GM12878 (cell line): ENCODE data around the gene RTL9. TPM values are rescaled to one million over a fixed set of nuclear protein-coding genes. Genes with fewer than 3 reads are reported as not detected.

ENCODE experiments used
- ATF7 ChIP-seq: fragments of 450-650 bp; IDR thresholded peaks from 2 replicates; pipeline ENCODE4 v1.6.1; 2016; ENCODE audit warnings: low read depth, mild to moderate bottlenecking
- BHLHE40 ChIP-seq, 2 experiments: fragments of 450-650 bp in 1 of 2; IDR thresholded peaks; 2 replicates each; pipeline ENCODE4 v1.6.1; 2011 to 2017; ENCODE audit warnings: low read depth in 2 of 2, borderline replicate concordance in 1 of 2, improper control_type of control experiment in 1 of 2, low read length in 1 of 2, mild to moderate bottlenecking in 1 of 2
- DPF2 ChIP-seq: fragments of 450-650 bp; IDR thresholded peaks from 2 replicates; pipeline ENCODE4 v1.6.1; 2017; ENCODE audit warnings: mild to moderate bottlenecking
- EP300 ChIP-seq, 2 experiments: fragments of 150-350 bp in 1 of 2; IDR thresholded peaks; 2 replicates each; pipeline ENCODE4 v1.6.1; 2011 to 2012; ENCODE audit warnings: low read depth in 2 of 2, low read length in 2 of 2, borderline replicate concordance in 1 of 2, improper control_type of control experiment in 1 of 2, inconsistent platforms in 1 of 2; ENCODE audit not compliant: control insufficient read depth in 1 of 2
- HDAC6 ChIP-seq: fragments of 200-600 bp; sonication (generic); IDR thresholded peaks from one replicate; pipeline ENCODE4 v1.8.0; 2017; ENCODE audit warnings: antibody characterized with exemption; ENCODE audit not compliant: unreplicated experiment
- JUND ChIP-seq: IDR thresholded peaks from 2 replicates; pipeline ENCODE4 v1.6.1; 2012; ENCODE audit warnings: low read depth, mild to moderate bottlenecking, low read length, improper control_type of control experiment, moderate library complexity
- MTA2 ChIP-seq: fragments of 450-650 bp; IDR thresholded peaks from 2 replicates; pipeline ENCODE4 v1.6.1; 2016; ENCODE audit warnings: low read depth, mild to moderate bottlenecking, moderate library complexity
- NBN ChIP-seq: fragments of 450-650 bp; IDR thresholded peaks from 2 replicates; pipeline ENCODE4 v1.6.1; 2016
- NR2C1 ChIP-seq: fragments of 450-650 bp; IDR thresholded peaks from 2 replicates; pipeline ENCODE4 v1.6.1; 2017; ENCODE audit warnings: antibody characterized with exemption, mild to moderate bottlenecking, moderate library complexity
- POU2F2 ChIP-seq: IDR thresholded peaks from 3 replicates; pipeline ENCODE4 v1.6.1; 2011; ENCODE audit warnings: low read depth, mild to moderate bottlenecking, low read length, borderline replicate concordance
- RFX5 ChIP-seq: IDR thresholded peaks from 2 replicates; pipeline ENCODE4 v1.6.1; 2011; ENCODE audit warnings: low read depth, low read length, improper control_type of control experiment
- SIN3A ChIP-seq: IDR thresholded peaks from 2 replicates; pipeline ENCODE4 v1.6.1; 2012; ENCODE audit warnings: low read depth, low read length, improper control_type of control experiment
- SIX5 ChIP-seq: IDR thresholded peaks from 2 replicates; pipeline ENCODE4 v1.6.1; 2011; ENCODE audit warnings: mild to moderate bottlenecking, low read depth, low read length, moderate library complexity; ENCODE audit not compliant: severe bottlenecking
- SMAD1 ChIP-seq: fragments of 450-650 bp; IDR thresholded peaks from 2 replicates; pipeline ENCODE4 v1.6.1; 2018; ENCODE audit warnings: mild to moderate bottlenecking, low read depth; ENCODE audit not compliant: partially characterized antibody
- SUPT20H ChIP-seq: IDR thresholded peaks from 2 replicates; pipeline ENCODE4 v1.6.1; 2011; ENCODE audit warnings: low read depth, mild to moderate bottlenecking, low read length, moderate library complexity, borderline replicate concordance; ENCODE audit not compliant: control insufficient read depth
- YY1 ChIP-seq: IDR thresholded peaks from 2 replicates; pipeline ENCODE4 v1.6.1; 2011; ENCODE audit warnings: low read depth, mild to moderate bottlenecking, low read length
- ZBED1 ChIP-seq: IDR thresholded peaks from 2 replicates; pipeline ENCODE4 v1.6.1; 2016; ENCODE audit warnings: borderline replicate concordance
- ZNF274 ChIP-seq: IDR thresholded peaks from one replicate; pipeline ENCODE4 v1.8.0; 2011; ENCODE audit not compliant: insufficient read length, insufficient read depth
- polyA plus RNA-seq, 11 experiments: library from polyadenylated mRNA; depleted of rRNA in 4 of 11; unstranded in 6 of 11; stranded (reverse) in 5 of 11; fragments of >200 nt; fragmentation: Nextera tagmentation in 4 of 11; fragmentation: Illumina TruSeq in 1 of 11; extraction: Ambion mirVana in 4 of 11; extraction: Trizol in 1 of 11; gene quantifications; 1 replicate in 1 of 11; 2 replicates in 10 of 11; pipeline versions ENCODE4 v1.2.1 to v1.2.3, GENCODE V29; 2011 to 2016; ENCODE audit warnings: inconsistent platforms in 2 of 11, missing spikeins in 2 of 11, low read depth in 1 of 11
- total RNA-seq, 4 experiments: library from RNA; depleted of rRNA in 3 of 4; stranded (reverse); fragments of >200 nt in 3 of 4; fragmentation: Illumina TruSeq in 1 of 4; extraction: Trizol in 1 of 4; gene quantifications; 2 replicates each; pipeline versions ENCODE4 v1.2.1 to v1.2.3, GENCODE V29; 2013 to 2021
- TF ChIP-seq, protein P1 (sequence below): fragments of 450-650 bp; IDR thresholded peaks from 2 replicates; pipeline ENCODE4 v1.6.1; 2017; ENCODE audit warnings: borderline replicate concordance
- TF ChIP-seq, protein P2 (sequence below): IDR thresholded peaks from 2 replicates; pipeline ENCODE4 v1.6.1; 2012; ENCODE audit warnings: low read length, inconsistent platforms
- TF ChIP-seq, protein P3 (sequence below): IDR thresholded peaks from 2 replicates; pipeline ENCODE4 v1.6.1; 2012; ENCODE audit warnings: low read depth, low read length, improper control_type of control experiment
- TF ChIP-seq, protein P4 (sequence below): fragments of 450-650 bp; IDR thresholded peaks from 2 replicates; pipeline ENCODE4 v1.6.1; 2016; ENCODE audit warnings: mild to moderate bottlenecking
- TF ChIP-seq, protein P5 (sequence below): fragments of 450-650 bp; IDR thresholded peaks from 2 replicates; pipeline ENCODE4 v1.6.1; 2018; ENCODE audit warnings: mild to moderate bottlenecking, low read depth, moderate library complexity; ENCODE audit not compliant: partially characterized antibody

Gene RTL9
- total and polyA plus RNA-seq, 10 of the 15 experiments (the other 5 are each of a cell fraction or from before 2014, with no cell fraction given), result 0.05 to 1.2 (median 0.17) TPM

DNA sequence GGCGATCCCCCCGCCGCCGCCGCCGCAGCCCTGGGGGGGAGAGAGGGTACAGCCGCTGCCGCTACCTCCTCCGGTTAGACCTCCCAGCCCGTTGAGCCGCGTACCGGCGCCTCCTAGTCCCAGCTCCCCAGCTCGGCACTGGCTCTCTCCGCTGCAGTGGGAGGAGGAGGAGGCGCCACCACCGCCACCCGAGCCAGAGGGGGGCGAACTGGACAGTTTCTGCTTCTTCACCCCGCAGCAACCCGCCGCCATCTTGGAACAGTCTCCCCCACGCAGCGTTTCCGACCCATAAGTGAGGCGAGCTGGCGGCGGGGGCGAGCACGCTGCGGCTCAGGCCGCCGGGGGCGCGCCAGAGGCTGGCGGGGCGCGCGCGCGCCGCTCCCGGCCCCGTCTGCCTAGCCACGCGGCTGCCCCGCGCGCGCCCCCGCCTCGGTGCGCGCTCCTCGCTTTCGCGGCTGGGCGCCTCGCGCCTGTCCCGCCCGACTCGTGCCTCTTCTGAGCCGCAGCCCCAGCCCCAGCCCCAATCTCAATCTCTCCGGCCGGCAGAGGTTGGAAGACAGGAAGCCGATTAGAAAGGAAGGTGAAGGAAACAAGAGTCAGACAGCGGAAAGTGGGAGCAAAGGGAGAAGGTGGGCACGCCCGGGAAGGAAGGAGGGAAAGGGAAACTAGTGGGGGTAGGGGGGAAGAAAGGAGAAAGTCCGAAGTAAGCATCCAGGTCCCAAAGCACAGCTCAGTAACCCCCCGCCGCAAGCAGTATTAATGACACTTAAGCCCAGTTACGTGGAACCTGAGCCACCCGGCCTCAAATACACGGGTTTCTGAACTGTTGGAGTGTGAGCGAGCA lies 40.6 kb upstream of the RTL9 start, which contains the start of gene AMMECR1 (continued):
- TF ChIP-seq, protein P1, sequence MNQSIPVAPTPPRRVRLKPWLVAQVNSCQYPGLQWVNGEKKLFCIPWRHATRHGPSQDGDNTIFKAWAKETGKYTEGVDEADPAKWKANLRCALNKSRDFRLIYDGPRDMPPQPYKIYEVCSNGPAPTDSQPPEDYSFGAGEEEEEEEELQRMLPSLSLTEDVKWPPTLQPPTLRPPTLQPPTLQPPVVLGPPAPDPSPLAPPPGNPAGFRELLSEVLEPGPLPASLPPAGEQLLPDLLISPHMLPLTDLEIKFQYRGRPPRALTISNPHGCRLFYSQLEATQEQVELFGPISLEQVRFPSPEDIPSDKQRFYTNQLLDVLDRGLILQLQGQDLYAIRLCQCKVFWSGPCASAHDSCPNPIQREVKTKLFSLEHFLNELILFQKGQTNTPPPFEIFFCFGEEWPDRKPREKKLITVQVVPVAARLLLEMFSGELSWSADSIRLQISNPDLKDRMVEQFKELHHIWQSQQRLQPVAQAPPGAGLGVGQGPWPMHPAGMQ, result no peak
- TF ChIP-seq YY1 (peak; percentile 96), EP300 (IDR thresholded peaks at IDR 0.05; ENCODE audit: borderline replicate concordance in 1 of 2, control insufficient read depth in 1 of 2, low read depth in 2 of 2, low read length in 2 of 2) (no peak), DPF2 (0 out of 2 replicates have a peak, but pooled peaks have one; percentile 49), ATF7 (no peak), ZNF274 (no peak), HDAC6 (no peak), BHLHE40 (IDR thresholded peaks at IDR 0.05; ENCODE audit: borderline replicate concordance in 1 of 2, low read depth in 2 of 2, low read length in 1 of 2) (peak; percentile 65 to 86; a peak in 3 of 4 replicates), POU2F2 (no peak), JUND (no peak), MTA2 (no peak), ZBED1 (no peak), SUPT20H (no peak), SIN3A (no peak; the same call in 1 of the 2 replicates), RFX5 (0 out of 2 replicates have a peak, but pooled peaks have one; percentile 9), NBN (peak; percentile 73), SMAD1 (no peak), NR2C1 (no peak), SIX5 (no peak)
- TF ChIP-seq, protein P2, sequence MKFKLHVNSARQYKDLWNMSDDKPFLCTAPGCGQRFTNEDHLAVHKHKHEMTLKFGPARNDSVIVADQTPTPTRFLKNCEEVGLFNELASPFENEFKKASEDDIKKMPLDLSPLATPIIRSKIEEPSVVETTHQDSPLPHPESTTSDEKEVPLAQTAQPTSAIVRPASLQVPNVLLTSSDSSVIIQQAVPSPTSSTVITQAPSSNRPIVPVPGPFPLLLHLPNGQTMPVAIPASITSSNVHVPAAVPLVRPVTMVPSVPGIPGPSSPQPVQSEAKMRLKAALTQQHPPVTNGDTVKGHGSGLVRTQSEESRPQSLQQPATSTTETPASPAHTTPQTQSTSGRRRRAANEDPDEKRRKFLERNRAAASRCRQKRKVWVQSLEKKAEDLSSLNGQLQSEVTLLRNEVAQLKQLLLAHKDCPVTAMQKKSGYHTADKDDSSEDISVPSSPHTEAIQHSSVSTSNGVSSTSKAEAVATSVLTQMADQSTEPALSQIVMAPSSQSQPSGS, result no peak
- TF ChIP-seq, protein P3, sequence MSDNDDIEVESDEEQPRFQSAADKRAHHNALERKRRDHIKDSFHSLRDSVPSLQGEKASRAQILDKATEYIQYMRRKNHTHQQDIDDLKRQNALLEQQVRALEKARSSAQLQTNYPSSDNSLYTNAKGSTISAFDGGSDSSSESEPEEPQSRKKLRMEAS, result peak; percentile 50; the same call in 1 of the 2 replicates
- TF ChIP-seq, protein P4, sequence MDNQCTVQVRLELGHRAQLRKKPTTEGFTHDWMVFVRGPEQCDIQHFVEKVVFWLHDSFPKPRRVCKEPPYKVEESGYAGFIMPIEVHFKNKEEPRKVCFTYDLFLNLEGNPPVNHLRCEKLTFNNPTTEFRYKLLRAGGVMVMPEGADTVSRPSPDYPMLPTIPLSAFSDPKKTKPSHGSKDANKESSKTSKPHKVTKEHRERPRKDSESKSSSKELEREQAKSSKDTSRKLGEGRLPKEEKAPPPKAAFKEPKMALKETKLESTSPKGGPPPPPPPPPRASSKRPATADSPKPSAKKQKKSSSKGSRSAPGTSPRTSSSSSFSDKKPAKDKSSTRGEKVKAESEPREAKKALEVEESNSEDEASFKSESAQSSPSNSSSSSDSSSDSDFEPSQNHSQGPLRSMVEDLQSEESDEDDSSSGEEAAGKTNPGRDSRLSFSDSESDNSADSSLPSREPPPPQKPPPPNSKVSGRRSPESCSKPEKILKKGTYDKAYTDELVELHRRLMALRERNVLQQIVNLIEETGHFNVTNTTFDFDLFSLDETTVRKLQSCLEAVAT, result no peak
- TF ChIP-seq, protein P5, sequence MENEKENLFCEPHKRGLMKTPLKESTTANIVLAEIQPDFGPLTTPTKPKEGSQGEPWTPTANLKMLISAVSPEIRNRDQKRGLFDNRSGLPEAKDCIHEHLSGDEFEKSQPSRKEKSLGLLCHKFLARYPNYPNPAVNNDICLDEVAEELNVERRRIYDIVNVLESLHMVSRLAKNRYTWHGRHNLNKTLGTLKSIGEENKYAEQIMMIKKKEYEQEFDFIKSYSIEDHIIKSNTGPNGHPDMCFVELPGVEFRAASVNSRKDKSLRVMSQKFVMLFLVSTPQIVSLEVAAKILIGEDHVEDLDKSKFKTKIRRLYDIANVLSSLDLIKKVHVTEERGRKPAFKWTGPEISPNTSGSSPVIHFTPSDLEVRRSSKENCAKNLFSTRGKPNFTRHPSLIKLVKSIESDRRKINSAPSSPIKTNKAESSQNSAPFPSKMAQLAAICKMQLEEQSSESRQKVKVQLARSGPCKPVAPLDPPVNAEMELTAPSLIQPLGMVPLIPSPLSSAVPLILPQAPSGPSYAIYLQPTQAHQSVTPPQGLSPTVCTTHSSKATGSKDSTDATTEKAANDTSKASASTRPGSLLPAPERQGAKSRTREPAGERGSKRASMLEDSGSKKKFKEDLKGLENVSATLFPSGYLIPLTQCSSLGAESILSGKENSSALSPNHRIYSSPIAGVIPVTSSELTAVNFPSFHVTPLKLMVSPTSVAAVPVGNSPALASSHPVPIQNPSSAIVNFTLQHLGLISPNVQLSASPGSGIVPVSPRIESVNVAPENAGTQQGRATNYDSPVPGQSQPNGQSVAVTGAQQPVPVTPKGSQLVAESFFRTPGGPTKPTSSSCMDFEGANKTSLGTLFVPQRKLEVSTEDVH, result no peak
